ENCODE data around the gene PTPRA. TPM values are rescaled to one million over a fixed set of nuclear protein-coding genes. Genes with fewer than 3 reads are reported as not detected.

PTPRA gene
- total and polyA plus RNA-seq, 9 of the 15 experiments (the other 6 are each of a cell fraction or from before 2014, with no cell fraction given): 3.4 to 80.5 (median 28.0) TPM

GRCh38 chr20:3045816-3046676 lies 172.8 kb downstream of the PTPRA start, which contains the start of gene MRPS26:
MRPS26 (plus strand) TSS chr20:3046052; CDS start chr20:3046069, 17 bp downstream.
- intact Hi-C loops (cut with micrococcal nuclease) (no loop called here), in situ Hi-C loops (cut with MboI) (no loop called here)
- Histone ChIP-seq H3K9me3 (replicated peaks; ENCODE audit: control insufficient read depth, insufficient read depth, low read depth, low read length) (no peaks in the 10 kb centered on the region), H3K27ac (ENCODE audit: extremely low read depth, low read depth, low read length) (peak within 1 kb of the TSS; percentile 86), H3K4me1 (replicated peaks in 1 of 2; ENCODE audit: control insufficient read depth in 2 of 2, insufficient read depth in 2 of 2, low read length in 2 of 2) (peaks cover 18 to 26% of the 10 kb centered on the region in 2 experiments; a peak in 4 of 5 replicates), H2AFZ (ENCODE audit: low read depth, low read length) (peak within 1 kb of the TSS; percentile 97), H3K27me3 (ENCODE audit: control insufficient read depth in 2 of 2, insufficient read depth in 2 of 2, low read length in 2 of 2) (no peaks in the 10 kb centered on the region), H3K79me2 (ENCODE audit: control insufficient read depth, insufficient read depth, low read length) (peaks cover 22% of the 10 kb centered on the region), H4K20me1 (replicated peaks; ENCODE audit: control insufficient read depth, insufficient read depth, low read length) (no peaks in the 10 kb centered on the region), H3K9ac (ENCODE audit: insufficient read depth in 1 of 2, low read depth in 2 of 2, low read length in 2 of 2) (peak within 1 kb of the TSS; percentile 73 to 96), H3K9me1 (ENCODE audit: control insufficient read depth, insufficient read depth, low read length) (no peaks in the 10 kb centered on the region), H3K4me2 (ENCODE audit: insufficient read depth, low read length) (peak within 1 kb of the TSS; percentile 91), H3K4me3 (peak within 1 kb of the TSS; percentile 92), H3K36me3 (ENCODE audit: control insufficient read depth, insufficient read depth, low read length) (peaks cover 30% of the 10 kb centered on the region; the same call in 2 of the 3 replicates)
- DNase-seq (ENCODE audit: extremely low read depth in 1 of 4, low spot score in 3 of 4) (peak; percentile 86 to 92 (median 88)), ATAC-seq (peak; percentile 97), FAIRE-seq (peak; percentile 65)
- BruUV-seq (replicated peaks): no TSS peak
- under 1% methylated on average over 39 of the region's 104 CpGs for WGBS (ENCODE audit: insufficient coverage, low coverage, missing lambda C conversion rate)
- ChIA-PET POLR2A (interaction anchor here (0.6 to 1.4 kb wide), 2 partner anchors 10 to 32 kb away, joined by 3 to 5 read pairs; no protein-coding TSS in a partner anchor), CTCF (ENCODE audit: low intra/inter-chr PET ratio) (no interaction called here)
- TF ChIP-seq ZNF431 (CRISPR knock-in tag; IDR thresholded peaks at IDR 0.05) (0 out of 2 replicates have a peak, but pooled peaks have one; percentile 30), MTF1 (CRISPR knock-in tag; IDR thresholded peaks at IDR 0.05; ENCODE audit: borderline replicate concordance) (no peak), U2AF1 (optimal IDR thresholded peaks at IDR 0.05; ENCODE audit: low read depth, low read length) (peak; percentile 13), ATF1 (CRISPR knock-in tag; IDR thresholded peaks at IDR 0.05) (0 out of 2 replicates have a peak, but pooled peaks have one; percentile 28), ATF1 (tag; IDR thresholded peaks at IDR 0.05) (peak; percentile 83), KAT2B (IDR thresholded peaks at IDR 0.05; ENCODE audit: low read depth, low read length) (no peak), POLR2AphosphoS5 (IDR thresholded peaks at IDR 0.05; ENCODE audit: control insufficient read depth, insufficient read depth, low read depth, low read length) (0 out of 2 replicates have a peak, but pooled peaks have one; percentile 26), SAFB (IDR thresholded peaks at IDR 0.05; ENCODE audit: borderline replicate concordance, low read depth, low read length) (peak; percentile 80), PHTF2 (CRISPR knock-in tag; IDR thresholded peaks at IDR 0.05) (no peak), ZNF282 (CRISPR knock-in tag; IDR thresholded peaks at IDR 0.05) (0 out of 2 replicates have a peak, but pooled peaks have one; percentile 18), RBM25 (IDR thresholded peaks at IDR 0.05; ENCODE audit: low read depth, low read length, severe bottlenecking) (no peak), E2F3 (CRISPR knock-in tag; IDR thresholded peaks at IDR 0.05) (peak; percentile 8; the same call in 1 of the 2 replicates), RBM39 (optimal IDR thresholded peaks at IDR 0.05; ENCODE audit: low read depth, low read length) (no peak), XRCC5 (IDR thresholded peaks at IDR 0.05; ENCODE audit: low read depth, low read length) (0 out of 2 replicates have a peak, but pooled peaks have one; percentile 40), BRCA1 (IDR thresholded peaks at IDR 0.05) (no peak), BRCA1 (CRISPR knock-in tag; IDR thresholded peaks at IDR 0.05) (no peak), PTTG1 (tag; IDR thresholded peaks at IDR 0.05; ENCODE audit: low read depth) (no peak), ZBTB7A (IDR thresholded peaks at IDR 0.05; ENCODE audit: borderline replicate concordance, control insufficient read depth, low read depth, low read length) (peak; percentile 80), RBFOX2 (IDR thresholded peaks at IDR 0.05; ENCODE audit: low read depth, low read length) (peak; percentile 88), ZBED1 (IDR thresholded peaks at IDR 0.05) (0 out of 2 replicates have a peak, but pooled peaks have one; percentile 9), ZNF717 (CRISPR knock-in tag; IDR thresholded peaks at IDR 0.05) (no peak), ZKSCAN1 (IDR thresholded peaks at IDR 0.05; ENCODE audit: low read depth, low read length) (no peak), FOS (IDR thresholded peaks at IDR 0.05; ENCODE audit: extremely low read depth, insufficient read length) (no peak), IFI16 (CRISPR knock-in tag; IDR thresholded peaks at IDR 0.05) (no peak)
- TF ChIP-seq, protein P1, sequence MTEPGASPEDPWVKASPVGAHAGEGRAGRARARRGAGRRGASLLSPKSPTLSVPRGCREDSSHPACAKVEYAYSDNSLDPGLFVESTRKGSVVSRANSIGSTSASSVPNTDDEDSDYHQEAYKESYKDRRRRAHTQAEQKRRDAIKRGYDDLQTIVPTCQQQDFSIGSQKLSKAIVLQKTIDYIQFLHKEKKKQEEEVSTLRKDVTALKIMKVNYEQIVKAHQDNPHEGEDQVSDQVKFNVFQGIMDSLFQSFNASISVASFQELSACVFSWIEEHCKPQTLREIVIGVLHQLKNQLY (CRISPR knock-in tag; conservative IDR thresholded peaks at IDR 0.05): no peak

All from K562 (cell line).